GM12878 (cell line): Measurements from ENCODE around the gene OPN1SW. TPM values are rescaled to one million over a fixed set of nuclear protein-coding genes. Genes with fewer than 3 reads are reported as not detected.

Experiments
- polyA plus RNA-seq, 11 experiments: library from polyadenylated mRNA; depleted of rRNA in 4 of 11; unstranded in 6 of 11; stranded (reverse) in 5 of 11; fragments of >200 nt; fragmentation: Nextera tagmentation in 4 of 11; fragmentation: Illumina TruSeq in 1 of 11; extraction: Ambion mirVana in 4 of 11; extraction: Trizol in 1 of 11; gene quantifications; 1 replicate in 1 of 11; 2 replicates in 10 of 11; pipeline versions ENCODE4 v1.2.1 to v1.2.3, GENCODE V29; 2011 to 2016; ENCODE audit warnings: inconsistent platforms in 2 of 11, missing spikeins in 2 of 11, low read depth in 1 of 11
- small RNA-seq: library from RNA; depleted of rRNA; stranded (forward); fragments of <200 nt; gene quantifications from one replicate; pipeline ENCODE3, GENCODE V24; 2014
- total RNA-seq, 4 experiments: library from RNA; depleted of rRNA in 3 of 4; stranded (reverse); fragments of >200 nt in 3 of 4; fragmentation: Illumina TruSeq in 1 of 4; extraction: Trizol in 1 of 4; gene quantifications; 2 replicates each; pipeline versions ENCODE4 v1.2.1 to v1.2.3, GENCODE V29; 2013 to 2021

OPN1SW gene
- total and polyA plus RNA-seq, 10 of the 15 experiments (the other 5 are each of a cell fraction or from before 2014, with no cell fraction given): 0.11 to 0.35 (median 0.19) TPM; not detected in 6

Small RNAs within 50 kb of the gene (small RNA-seq; reads per million reads assigned to genes)
- gene RN7SL81P: not detected

Other genes with a start within 250 kb of the OPN1SW start
- gene GARIN1A, start 103.5 kb downstream of the OPN1SW start, total RNA-seq (2014; rRNA removed): 0.16 and 0.40 TPM in 2 replicates
- gene GARIN1A, start 103.5 kb downstream of the OPN1SW start, total RNA-seq (2014; rRNA removed; fragmentation: Illumina TruSeq; extraction: Trizol): 0.13 and 0.14 TPM in 2 replicates
- gene GARIN1A, start 103.5 kb downstream of the OPN1SW start, total RNA-seq (2021): 0.21 and 0.23 TPM in 2 replicates
- 0.22 and 0.43 TPM in 2 replicates for gene GARIN1A, start 103.5 kb downstream of the OPN1SW start, polyA plus RNA-seq (2011; rRNA removed)
- 0.41 and 0.60 TPM in 2 replicates for gene GARIN1A, start 103.5 kb downstream of the OPN1SW start, polyA plus RNA-seq (2014; fragmentation: Illumina TruSeq; extraction: Trizol)
- gene GARIN1A, start 103.5 kb downstream of the OPN1SW start, polyA plus RNA-seq (2014; fragmentation: Nextera tagmentation; extraction: Ambion mirVana): under 1 TPM; 0.04 to 0.05 TPM
- 0.17 and 0.49 TPM in 2 replicates for gene GARIN1A, start 103.5 kb downstream of the OPN1SW start, polyA plus RNA-seq (2014; rRNA removed)
- gene GARIN1A, start 103.5 kb downstream of the OPN1SW start, polyA plus RNA-seq (2016; fragmentation: Nextera tagmentation; extraction: Ambion mirVana): under 1 TPM in 1 of 2 experiments, not detected in 1; 0.35 TPM
- 31.8 and 36.0 TPM in 2 replicates for gene CALU, start 36.4 kb downstream of the OPN1SW start, total RNA-seq (2014; rRNA removed)
- 50.0 and 53.9 TPM in 2 replicates for gene CALU, start 36.4 kb downstream of the OPN1SW start, total RNA-seq (2014; rRNA removed; fragmentation: Illumina TruSeq; extraction: Trizol)
- gene CALU, start 36.4 kb downstream of the OPN1SW start, total RNA-seq (2021): 28.1 and 33.0 TPM in 2 replicates
- gene CALU, start 36.4 kb downstream of the OPN1SW start, polyA plus RNA-seq (2011; rRNA removed): 39.9 and 49.4 TPM in 2 replicates
- 48.5 and 61.8 TPM in 2 replicates for gene CALU, start 36.4 kb downstream of the OPN1SW start, polyA plus RNA-seq (2014; fragmentation: Illumina TruSeq; extraction: Trizol)
- gene CALU, start 36.4 kb downstream of the OPN1SW start, polyA plus RNA-seq (2014; fragmentation: Nextera tagmentation; extraction: Ambion mirVana): 10 to 100 TPM; 33.6 to 44.3 TPM
- gene CALU, start 36.4 kb downstream of the OPN1SW start, polyA plus RNA-seq (2014; rRNA removed): 23.8 and 31.2 TPM in 2 replicates
- 10 to 100 TPM; 66.3 to 75.6 TPM for gene CALU, start 36.4 kb downstream of the OPN1SW start, polyA plus RNA-seq (2016; fragmentation: Nextera tagmentation; extraction: Ambion mirVana)
- gene CCDC136, start 16.2 kb upstream of the OPN1SW start, total RNA-seq (2014; rRNA removed): 0.71 and 1.6 TPM in 2 replicates
- gene CCDC136, start 16.2 kb upstream of the OPN1SW start, total RNA-seq (2014; rRNA removed; fragmentation: Illumina TruSeq; extraction: Trizol): 1.7 and 2.3 TPM in 2 replicates
- 1.8 and 2.8 TPM in 2 replicates for gene CCDC136, start 16.2 kb upstream of the OPN1SW start, total RNA-seq (2021)
- gene CCDC136, start 16.2 kb upstream of the OPN1SW start, polyA plus RNA-seq (2011; rRNA removed): 3.6 and 4.8 TPM in 2 replicates
- 1.3 and 1.6 TPM in 2 replicates for gene CCDC136, start 16.2 kb upstream of the OPN1SW start, polyA plus RNA-seq (2014; fragmentation: Illumina TruSeq; extraction: Trizol)
- gene CCDC136, start 16.2 kb upstream of the OPN1SW start, polyA plus RNA-seq (2014; fragmentation: Nextera tagmentation; extraction: Ambion mirVana): under 1 TPM; 0.32 to 0.33 TPM
- gene CCDC136, start 16.2 kb upstream of the OPN1SW start, polyA plus RNA-seq (2014; rRNA removed): 2.1 and 3.0 TPM in 2 replicates
- gene CCDC136, start 16.2 kb upstream of the OPN1SW start, polyA plus RNA-seq (2016; fragmentation: Nextera tagmentation; extraction: Ambion mirVana): 1 to 10 TPM in 1 of 2 experiments, under 1 TPM in 1; 0.87 to 1.2 TPM
- gene FLNC, start 54.6 kb upstream of the OPN1SW start, total RNA-seq (2014; rRNA removed): 0.05 and 0.11 TPM in 2 replicates
- 0.09 TPM in 1 of 2 replicates, not detected in the other for gene FLNC, start 54.6 kb upstream of the OPN1SW start, total RNA-seq (2014; rRNA removed; fragmentation: Illumina TruSeq; extraction: Trizol)
- 0.21 and 0.32 TPM in 2 replicates for gene FLNC, start 54.6 kb upstream of the OPN1SW start, total RNA-seq (2021)
- not detected in 2 replicates for gene FLNC, start 54.6 kb upstream of the OPN1SW start, polyA plus RNA-seq (2011; rRNA removed)
- 0.01 TPM in 1 of 2 replicates, not detected in the other for gene FLNC, start 54.6 kb upstream of the OPN1SW start, polyA plus RNA-seq (2014; fragmentation: Illumina TruSeq; extraction: Trizol)
- gene FLNC, start 54.6 kb upstream of the OPN1SW start, polyA plus RNA-seq (2014; fragmentation: Nextera tagmentation; extraction: Ambion mirVana): under 1 TPM in 1 of 2 experiments, not detected in 1; 0.02 TPM
- 0.01 and 0.06 TPM in 2 replicates for gene FLNC, start 54.6 kb upstream of the OPN1SW start, polyA plus RNA-seq (2014; rRNA removed)
- gene FLNC, start 54.6 kb upstream of the OPN1SW start, polyA plus RNA-seq (2016; fragmentation: Nextera tagmentation; extraction: Ambion mirVana): under 1 TPM; 0.03 to 0.08 TPM
- 123 and 126 TPM in 2 replicates for gene ATP6V1F, start 87.1 kb upstream of the OPN1SW start, total RNA-seq (2014; rRNA removed)
- 108 and 111 TPM in 2 replicates for gene ATP6V1F, start 87.1 kb upstream of the OPN1SW start, total RNA-seq (2014; rRNA removed; fragmentation: Illumina TruSeq; extraction: Trizol)
- gene ATP6V1F, start 87.1 kb upstream of the OPN1SW start, total RNA-seq (2021): 143 and 155 TPM in 2 replicates
- 121 and 194 TPM in 2 replicates for gene ATP6V1F, start 87.1 kb upstream of the OPN1SW start, polyA plus RNA-seq (2011; rRNA removed)
- 62.7 and 179 TPM in 2 replicates for gene ATP6V1F, start 87.1 kb upstream of the OPN1SW start, polyA plus RNA-seq (2014; fragmentation: Illumina TruSeq; extraction: Trizol)
- gene ATP6V1F, start 87.1 kb upstream of the OPN1SW start, polyA plus RNA-seq (2014; fragmentation: Nextera tagmentation; extraction: Ambion mirVana): 100 to 1,000 TPM; 246 to 343 TPM
- gene ATP6V1F, start 87.1 kb upstream of the OPN1SW start, polyA plus RNA-seq (2014; rRNA removed): 211 and 223 TPM in 2 replicates
- gene ATP6V1F, start 87.1 kb upstream of the OPN1SW start, polyA plus RNA-seq (2016; fragmentation: Nextera tagmentation; extraction: Ambion mirVana): 100 to 1,000 TPM; 286 TPM
- gene KCP, start 134.9 kb upstream of the OPN1SW start, total RNA-seq (2014; rRNA removed): 2.9 and 4.2 TPM in 2 replicates
- 1.1 and 1.4 TPM in 2 replicates for gene KCP, start 134.9 kb upstream of the OPN1SW start, total RNA-seq (2014; rRNA removed; fragmentation: Illumina TruSeq; extraction: Trizol)
- 5.6 and 7.8 TPM in 2 replicates for gene KCP, start 134.9 kb upstream of the OPN1SW start, total RNA-seq (2021)
- 0.45 and 0.76 TPM in 2 replicates for gene KCP, start 134.9 kb upstream of the OPN1SW start, polyA plus RNA-seq (2011; rRNA removed)
- gene KCP, start 134.9 kb upstream of the OPN1SW start, polyA plus RNA-seq (2014; fragmentation: Illumina TruSeq; extraction: Trizol): 0.48 and 1.0 TPM in 2 replicates
- under 1 TPM; 0.05 to 0.35 TPM for gene KCP, start 134.9 kb upstream of the OPN1SW start, polyA plus RNA-seq (2014; fragmentation: Nextera tagmentation; extraction: Ambion mirVana)
- 6.0 and 7.6 TPM in 2 replicates for gene KCP, start 134.9 kb upstream of the OPN1SW start, polyA plus RNA-seq (2014; rRNA removed)
- 1 to 10 TPM; 4.0 to 4.3 TPM for gene KCP, start 134.9 kb upstream of the OPN1SW start, polyA plus RNA-seq (2016; fragmentation: Nextera tagmentation; extraction: Ambion mirVana)
- gene IRF5, start 162.1 kb upstream of the OPN1SW start, total RNA-seq (2014; rRNA removed): 81.7 and 90.0 TPM in 2 replicates
- 33.9 and 36.5 TPM in 2 replicates for gene IRF5, start 162.1 kb upstream of the OPN1SW start, total RNA-seq (2014; rRNA removed; fragmentation: Illumina TruSeq; extraction: Trizol)
- 74.6 and 74.9 TPM in 2 replicates for gene IRF5, start 162.1 kb upstream of the OPN1SW start, total RNA-seq (2021)
- gene IRF5, start 162.1 kb upstream of the OPN1SW start, polyA plus RNA-seq (2011; rRNA removed): 31.5 and 55.1 TPM in 2 replicates
- 23.2 and 39.7 TPM in 2 replicates for gene IRF5, start 162.1 kb upstream of the OPN1SW start, polyA plus RNA-seq (2014; fragmentation: Illumina TruSeq; extraction: Trizol)
- 1 to 10 TPM; 5.4 to 8.9 TPM for gene IRF5, start 162.1 kb upstream of the OPN1SW start, polyA plus RNA-seq (2014; fragmentation: Nextera tagmentation; extraction: Ambion mirVana)
- 68.3 and 71.5 TPM in 2 replicates for gene IRF5, start 162.1 kb upstream of the OPN1SW start, polyA plus RNA-seq (2014; rRNA removed)
- 10 to 100 TPM; 84.1 to 90.3 TPM for gene IRF5, start 162.1 kb upstream of the OPN1SW start, polyA plus RNA-seq (2016; fragmentation: Nextera tagmentation; extraction: Ambion mirVana)